HepG2 (cell line): Measurements from ENCODE around the gene PIP4K2C. TPM values are rescaled to one million over a fixed set of nuclear protein-coding genes. Genes with fewer than 3 reads are reported as not detected.

Experiments used
- ATAC-seq: fragments of 200-7000 bp; cut with Tn5 transposase; 3 replicates; pipeline ENCODE4 v1.9.1; 2020; ENCODE audit warnings: mild to moderate bottlenecking, moderate library complexity
- BruUV-seq: library from RNA; stranded (reverse); fragments of 400-500 nt; replicated peaks from 2 replicates; lab custom pipeline; 2021; lab: Mats Ljungman, UMichigan
- CTCF ChIA-PET: fragments of 300-600 bp; formaldehyde crosslinking; extraction: SDS; loops from one replicate; lab custom pipeline; 2021; ENCODE audit warnings: low total read pairs, inconsistent platforms, low intra/inter-chr PET ratio; lab: Yijun Ruan, JAX
- POLR2A ChIA-PET: fragments of 350-600 bp; sonication (Branson Sonifier 250); formaldehyde crosslinking; loops from one replicate; lab custom pipeline; 2020; ENCODE audit warnings: antibody characterized with exemption, inconsistent platforms; lab: Yijun Ruan, JAX
- DNase-seq: peaks from one replicate; pipeline ENCODE4 v3.0.0-alpha.2; 2015; ENCODE audit warnings: low spot score
- FAIRE-seq: peaks from 3 replicates; lab custom pipeline; 2011; peaks lifted over from hg19 to GRCh38; lab: Jason Lieb, UNC
- H2AFZ ChIP-seq: one replicate; pipeline ENCODE4 v1.6.1; 2011; ENCODE audit warnings: low read length, inconsistent platforms
- H3K27ac ChIP-seq: fragments of 300-600 bp; 3 replicates; pipeline ENCODE4 v1.8.0; 2011; ENCODE audit warnings: mixed run types, mild to moderate bottlenecking, mixed read lengths, low read length, inconsistent platforms; ENCODE audit not compliant: insufficient read depth; ENCODE audit errors: extremely low read length
- H3K27me3 ChIP-seq, 2 experiments: fragments of 200-600 bp in 1 of 2; 2 replicates in 1 of 2; 3 replicates in 1 of 2; pipeline versions ENCODE4 v1.6.0 to v1.8.0; 2011; ENCODE audit warnings: low read length in 2 of 2, mild to moderate bottlenecking in 2 of 2, moderate library complexity in 2 of 2, inconsistent platforms in 1 of 2; ENCODE audit not compliant: insufficient read depth in 2 of 2, control insufficient read depth in 1 of 2
- H3K36me3 ChIP-seq, 2 experiments: fragments of 200-600 bp in 1 of 2; replicated peaks in 1 of 2; 2 replicates in 1 of 2; 3 replicates in 1 of 2; pipeline versions ENCODE4 v1.5.1 to v1.8.0; 2011; ENCODE audit warnings: low read length in 2 of 2, inconsistent platforms in 1 of 2; ENCODE audit not compliant: insufficient read depth in 2 of 2, control insufficient read depth in 1 of 2
- H3K4me1 ChIP-seq: 2 replicates; pipeline ENCODE4 v1.5.1; 2012; ENCODE audit warnings: low read length, inconsistent platforms; ENCODE audit not compliant: insufficient read depth
- H3K4me2 ChIP-seq: 2 replicates; pipeline ENCODE4 v1.6.0; 2011; ENCODE audit warnings: low read depth, low read length, inconsistent platforms
- H3K4me3 ChIP-seq, 3 experiments: fragments of 200-600 bp in 1 of 3; sonication (generic), shearing (Covaris generic) in 1 of 3; replicated peaks in 1 of 3; 2 replicates each; pipeline ENCODE4 v1.5.1; 2011 to 2016; ENCODE audit warnings: low read length in 3 of 3, inconsistent platforms in 2 of 3, low read depth in 2 of 3, mild to moderate bottlenecking in 2 of 3, control low read depth in 1 of 3, mixed read lengths in 1 of 3; ENCODE audit not compliant: insufficient read depth in 1 of 3
- H3K79me2 ChIP-seq: one replicate; pipeline ENCODE4 v1.6.1; 2011; ENCODE audit warnings: low read length, inconsistent platforms; ENCODE audit not compliant: insufficient read depth
- H3K9ac ChIP-seq: 2 replicates; pipeline ENCODE4 v1.6.0; 2011; ENCODE audit warnings: mild to moderate bottlenecking, low read depth, low read length, inconsistent platforms; ENCODE audit not compliant: insufficient read depth
- H3K9me3 ChIP-seq: 2 replicates; pipeline ENCODE4 v1.5.1; 2012; ENCODE audit warnings: mild to moderate bottlenecking, low read length
- H4K20me1 ChIP-seq: 2 replicates; pipeline ENCODE4 v1.6.0; 2011; ENCODE audit warnings: inconsistent platforms, mild to moderate bottlenecking, low read length, moderate library complexity; ENCODE audit not compliant: insufficient read depth
- CBFB ChIP-seq: sonication (generic); formaldehyde crosslinking; IDR thresholded peaks from 2 replicates; pipeline ENCODE4 v1.4.0; 2020; ENCODE audit warnings: missing genetic modification reagents
- FOXC1 ChIP-seq: sonication (generic); formaldehyde crosslinking; IDR thresholded peaks from 2 replicates; pipeline ENCODE4 v1.8.0; 2022; ENCODE audit warnings: mild to moderate bottlenecking, missing genetic modification reagents, borderline replicate concordance
- HNF4A ChIP-seq: sonication (generic); formaldehyde crosslinking; IDR thresholded peaks from 2 replicates; pipeline ENCODE4 v1.4.0; 2020; ENCODE audit warnings: missing genetic modification reagents
- PAXIP1 ChIP-seq: sonication (generic); formaldehyde crosslinking; conservative IDR thresholded peaks from 2 replicates; pipeline ENCODE4 v1.4.0; 2020; ENCODE audit warnings: mild to moderate bottlenecking, missing genetic modification reagents, moderate library complexity
- SMAD9 ChIP-seq: sonication (generic); formaldehyde crosslinking; IDR thresholded peaks from 2 replicates; pipeline ENCODE4 v1.5.1; 2020; ENCODE audit warnings: mild to moderate bottlenecking, missing genetic modification reagents
- SRF ChIP-seq: IDR thresholded peaks from 2 replicates; pipeline ENCODE4 v1.6.1; 2011; ENCODE audit warnings: mild to moderate bottlenecking, low read depth, low read length, moderate library complexity
- SRSF1 ChIP-seq: fragments of 200-400 bp; formaldehyde crosslinking; optimal IDR thresholded peaks from 2 replicates; pipeline ENCODE3; 2017; ENCODE audit warnings: mild to moderate bottlenecking, low read depth, low read length, moderate library complexity
- SRSF4 ChIP-seq: fragments of 200-400 bp; formaldehyde crosslinking; IDR thresholded peaks from one replicate; pipeline ENCODE4 v1.6.1; 2018; ENCODE audit warnings: mild to moderate bottlenecking, low read depth, low read length, moderate library complexity; ENCODE audit not compliant: poor library complexity, severe bottlenecking
- THYN1 ChIP-seq: sonication (generic); formaldehyde crosslinking; IDR thresholded peaks from 2 replicates; pipeline ENCODE4 v1.8.1; 2023; ENCODE audit warnings: low read depth, mild to moderate bottlenecking, moderate library complexity, missing genetic modification reagents, borderline replicate concordance
- ZBTB1 ChIP-seq: sonication (generic); formaldehyde crosslinking; IDR thresholded peaks from 2 replicates; pipeline ENCODE4 v1.4.0; 2020; ENCODE audit warnings: missing genetic modification reagents, borderline replicate concordance
- ZNF121 ChIP-seq: sonication (generic); formaldehyde crosslinking; IDR thresholded peaks from 2 replicates; pipeline ENCODE4 v1.5.0; 2020; ENCODE audit warnings: mild to moderate bottlenecking, missing genetic modification reagents
- ZNF333 ChIP-seq: sonication (generic); formaldehyde crosslinking; IDR thresholded peaks from 2 replicates; pipeline ENCODE4 v1.4.0; 2020; ENCODE audit warnings: mild to moderate bottlenecking, missing genetic modification reagents, borderline replicate concordance
- ZNF776 ChIP-seq: sonication (generic); formaldehyde crosslinking; IDR thresholded peaks from 2 replicates; pipeline ENCODE4 v1.4.0; 2020; ENCODE audit warnings: mild to moderate bottlenecking, missing genetic modification reagents
- ZNF800 ChIP-seq: sonication (generic); formaldehyde crosslinking; IDR thresholded peaks from 2 replicates; pipeline ENCODE4 v1.4.0; 2020; ENCODE audit warnings: missing genetic modification reagents
- ZNF839 ChIP-seq: sonication (generic); formaldehyde crosslinking; IDR thresholded peaks from 2 replicates; pipeline ENCODE4 v1.4.0; 2020; ENCODE audit warnings: missing genetic modification reagents, mild to moderate bottlenecking, borderline replicate concordance
- WGBS: methylation state at CpG from one replicate; pipeline ENCODE4 v1.1.6; 2017; ENCODE audit warnings: low lambda C conversion rate; 5-methylcytosine and 5-hydroxymethylcytosine counted together
- in situ Hi-C: cut with HindIII; loops from 2 replicates; pipeline ENCODE4 v1.10.0; 2017; ENCODE audit warnings: low pct_unique_long_range_greater_than_20kb; ENCODE audit not compliant: extremely low pct_ligation_motif_present
- intact Hi-C: fragments of 100-400 bp; cut with micrococcal nuclease; formaldehyde crosslinking; loops from one replicate; pipeline ENCODE4 v1.10.0; 2022; ENCODE audit not compliant: unreplicated experiment
- polyA plus RNA-seq, 8 experiments: library from polyadenylated mRNA; depleted of rRNA in 3 of 8; stranded (reverse) in 7 of 8; unstranded in 1 of 8; fragments of >200 nt; fragmentation: Illumina TruSeq in 4 of 8; extraction: Trizol in 4 of 8; gene quantifications; 2 replicates each; pipeline versions ENCODE4 v1.2.1 to v1.2.3, GENCODE V29; 2011 to 2016; ENCODE audit warnings: low read depth in 4 of 8, missing spikeins in 1 of 8, mixed read lengths in 1 of 8; ENCODE audit not compliant: insufficient read depth in 1 of 8
- total RNA-seq, 5 experiments: library from RNA; depleted of rRNA; stranded (reverse); fragments of >200 nt; fragmentation: Illumina TruSeq; extraction: Trizol; gene quantifications; 2 replicates each; pipeline ENCODE4 v1.2.3, GENCODE V29; 2016; ENCODE audit warnings: low read depth in 1 of 5

Gene PIP4K2C
- total and polyA plus RNA-seq, 2 of the 13 experiments (the other 11 are each of a cell fraction or from before 2014, with no cell fraction given): 23.3 to 26.4 TPM

- TF ChIP-seq ZNF839 (no peak), ZNF800 (no peak), SRF (no peak), THYN1 (CRISPR knock-in tag) (no peak), CBFB (CRISPR knock-in tag) (no peak), SRSF4 (no peak), HNF4A (CRISPR knock-in tag) (0 out of 2 replicates have a peak, but pooled peaks have one; percentile 7)
- TF ChIP-seq, all 625 proteins: peak for 6
These were observed 40.0 kb downstream of the PIP4K2C start (continued) for GRCh38 chr12:57630891-57631433.

GRCh38 chr12:57631566-57632072 is 40.6 kb downstream of the PIP4K2C start:
- Histone ChIP-seq H3K27me3 (no peaks in the 10 kb centered on the region; a peak in 1 of 5 replicates), H3K79me2 (no peaks in the 10 kb centered on the region), H3K4me3 (peak overlapping the region in 2 of 3 experiments; percentile 68 to 77; a peak in 3 of 6 replicates), H3K27ac (no peak overlapping the region), H3K36me3 (0 out of 5 replicates have a peak, but pooled peaks cover 0 to 3% of the 10 kb centered on the region in 2 experiments), H3K9me3 (no peaks in the 10 kb centered on the region), H3K4me2 (peak overlapping the region; percentile 87), H3K9ac (0 out of 2 replicates have a peak overlapping the region, but pooled peaks have one; percentile 34), H2AFZ (no peak overlapping the region), H3K4me1 (peaks cover 22% of the 10 kb centered on the region), H4K20me1 (no peaks in the 10 kb centered on the region)
- ChIA-PET POLR2A (interaction anchor here (0.9 kb wide), 1 partner anchor 135 kb away, joined by 3 read pairs; no protein-coding TSS in a partner anchor), CTCF (interaction anchor here (2.0 kb wide), 1 partner anchor 62 kb away, joined by 6 read pairs; the partner anchor contains the start of gene OS9)
- FAIRE-seq: no peak
- TF ChIP-seq ZNF333 (CRISPR knock-in tag) (no peak), ZBTB1 (no peak), ZNF776 (CRISPR knock-in tag) (no peak), PAXIP1 (CRISPR knock-in tag) (no peak), ZNF121 (CRISPR knock-in tag) (no peak), SMAD9 (CRISPR knock-in tag) (no peak), SRSF1 (peak; percentile 22), FOXC1 (no peak)
- WGBS: 88% methylated on average over 26 of the region's 26 CpGs
- intact Hi-C loops: loop anchor here (2.0 kb wide), 2 partner anchors 41 to 61 kb away; partner anchors contain the start of gene PIP4K2C
- ATAC-seq: no peak
- no TSS peak for BruUV-seq
- DNase-seq: no peak
- in situ Hi-C loops: no loop called here
